22Rv1 (cell line): Measurements from ENCODE around the gene CNRIP1.

Source experiments
- H3K27ac ChIP-seq: fragments of 450-650 bp; 2 replicates; pipeline ENCODE4 v1.5.1; 2017
- ZFX ChIP-seq: fragments of 450-650 bp; IDR thresholded peaks from 2 replicates; pipeline ENCODE4 v1.6.1; 2017; ENCODE audit warnings: antibody characterized with exemption, borderline replicate concordance
- TF ChIP-seq, protein P1 (sequence below): fragments of 450-650 bp; IDR thresholded peaks from 2 replicates; pipeline ENCODE4 v1.5.1; 2017; ENCODE audit warnings: mild to moderate bottlenecking

CNRIP1 gene

DNA sequence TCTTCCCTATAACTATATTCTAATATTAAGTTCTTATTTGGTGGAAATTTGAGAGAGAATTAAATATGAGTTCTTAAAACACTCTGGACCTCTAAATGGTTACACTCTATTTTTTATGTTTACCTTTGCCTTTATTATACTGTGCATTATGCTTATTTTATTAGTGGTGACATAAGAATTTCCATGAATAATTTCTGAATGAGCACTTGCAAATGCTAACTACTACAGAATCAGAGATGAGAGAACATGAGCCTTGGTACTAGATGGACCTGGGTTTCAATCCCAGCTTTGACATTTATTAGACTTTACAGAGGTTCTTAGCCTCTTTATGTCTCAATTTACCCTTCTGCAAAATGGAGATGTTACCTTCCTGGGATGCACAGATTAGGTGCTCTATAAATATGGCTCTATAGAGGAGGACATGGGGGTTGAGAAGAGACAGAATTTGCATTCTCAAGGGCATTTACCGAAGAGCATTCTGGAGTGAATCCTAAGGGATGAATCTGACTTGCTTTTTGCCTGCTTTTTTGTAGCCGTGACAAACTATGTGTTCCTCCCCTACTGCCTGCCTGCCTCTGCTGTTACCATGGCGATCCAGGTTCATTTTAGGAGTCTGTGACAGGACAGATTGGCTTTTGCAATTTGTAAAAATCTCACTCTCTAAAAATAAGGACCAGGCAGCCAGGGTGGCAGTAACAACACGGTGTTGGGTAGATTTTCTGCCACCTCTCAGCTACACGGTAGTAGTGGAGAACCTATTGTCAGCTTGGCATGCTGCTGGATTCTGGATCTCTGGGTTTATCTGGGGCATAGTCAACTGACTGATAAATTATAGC is 20.7 kb upstream of the CNRIP1 start:
- no peak overlapping the region for H3K27ac ChIP-seq
- TF ChIP-seq, protein P1, sequence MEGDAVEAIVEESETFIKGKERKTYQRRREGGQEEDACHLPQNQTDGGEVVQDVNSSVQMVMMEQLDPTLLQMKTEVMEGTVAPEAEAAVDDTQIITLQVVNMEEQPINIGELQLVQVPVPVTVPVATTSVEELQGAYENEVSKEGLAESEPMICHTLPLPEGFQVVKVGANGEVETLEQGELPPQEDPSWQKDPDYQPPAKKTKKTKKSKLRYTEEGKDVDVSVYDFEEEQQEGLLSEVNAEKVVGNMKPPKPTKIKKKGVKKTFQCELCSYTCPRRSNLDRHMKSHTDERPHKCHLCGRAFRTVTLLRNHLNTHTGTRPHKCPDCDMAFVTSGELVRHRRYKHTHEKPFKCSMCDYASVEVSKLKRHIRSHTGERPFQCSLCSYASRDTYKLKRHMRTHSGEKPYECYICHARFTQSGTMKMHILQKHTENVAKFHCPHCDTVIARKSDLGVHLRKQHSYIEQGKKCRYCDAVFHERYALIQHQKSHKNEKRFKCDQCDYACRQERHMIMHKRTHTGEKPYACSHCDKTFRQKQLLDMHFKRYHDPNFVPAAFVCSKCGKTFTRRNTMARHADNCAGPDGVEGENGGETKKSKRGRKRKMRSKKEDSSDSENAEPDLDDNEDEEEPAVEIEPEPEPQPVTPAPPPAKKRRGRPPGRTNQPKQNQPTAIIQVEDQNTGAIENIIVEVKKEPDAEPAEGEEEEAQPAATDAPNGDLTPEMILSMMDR = no peak
- no peak for TF ChIP-seq ZFX

DNA sequence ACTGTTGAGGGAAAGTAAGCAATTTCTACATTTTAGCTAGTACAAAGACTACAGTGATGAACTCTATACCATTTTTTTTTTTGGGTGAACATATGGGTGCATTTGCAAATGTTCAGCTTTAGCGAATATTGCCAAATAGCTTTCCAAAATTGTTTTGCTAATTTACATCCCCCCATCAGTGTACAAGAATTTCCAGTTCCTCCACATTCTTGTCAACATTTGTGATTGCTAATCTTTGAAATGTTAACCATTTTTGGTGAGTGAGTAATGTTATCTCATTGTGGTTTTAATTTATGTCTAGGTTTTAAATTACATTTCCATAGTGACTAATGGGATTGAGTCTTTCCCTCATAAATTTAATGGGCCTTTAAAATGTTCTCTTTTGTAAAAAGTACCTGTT is 16.4 kb upstream of the CNRIP1 start:
- TF ChIP-seq, protein P1 = no peak
- no peak for TF ChIP-seq ZFX
- no peak overlapping the region for H3K27ac ChIP-seq

DNA sequence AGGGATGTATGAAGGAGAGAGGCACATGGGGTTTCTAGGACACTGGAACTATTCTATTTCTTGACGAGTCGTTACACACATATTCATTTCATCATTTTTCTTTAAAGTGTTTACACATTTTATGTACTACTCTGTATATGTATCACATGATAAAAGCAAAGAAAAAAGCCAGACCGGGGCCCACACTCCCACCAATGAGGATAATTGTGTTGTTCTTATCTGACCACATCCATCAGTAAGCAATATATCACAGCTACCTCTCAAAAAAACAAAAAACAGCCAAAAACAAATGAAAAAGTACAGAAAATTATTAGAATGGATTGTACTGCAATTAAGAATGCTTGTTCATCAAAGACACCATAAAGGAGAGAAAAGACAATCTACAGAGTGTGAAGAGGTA is 14.2 kb upstream of the CNRIP1 start:
- TF ChIP-seq, protein P1 = no peak
- no peak for TF ChIP-seq ZFX
- no peak overlapping the region for H3K27ac ChIP-seq

DNA sequence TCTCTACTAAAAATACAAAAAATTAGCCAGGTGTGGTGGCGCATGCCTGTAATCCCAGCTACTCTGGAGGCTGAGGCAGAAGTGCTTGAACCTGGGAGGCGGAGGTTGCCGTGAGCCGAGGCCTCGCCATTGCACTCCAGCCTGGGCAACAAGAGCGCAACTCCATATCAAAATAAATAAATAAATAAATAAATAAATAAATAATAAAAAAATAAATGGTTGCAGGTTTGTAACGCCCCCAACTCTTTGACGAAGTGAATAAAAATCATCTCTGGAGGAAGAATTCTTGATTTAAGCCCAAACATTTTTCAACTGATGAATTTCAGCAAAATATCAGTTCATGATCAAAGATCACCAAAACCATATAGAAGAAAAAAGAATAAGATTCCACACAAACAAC is 13.3 kb upstream of the CNRIP1 start:
- TF ChIP-seq, protein P1 = no peak
- no peak for TF ChIP-seq ZFX
- no peak overlapping the region for H3K27ac ChIP-seq

DNA sequence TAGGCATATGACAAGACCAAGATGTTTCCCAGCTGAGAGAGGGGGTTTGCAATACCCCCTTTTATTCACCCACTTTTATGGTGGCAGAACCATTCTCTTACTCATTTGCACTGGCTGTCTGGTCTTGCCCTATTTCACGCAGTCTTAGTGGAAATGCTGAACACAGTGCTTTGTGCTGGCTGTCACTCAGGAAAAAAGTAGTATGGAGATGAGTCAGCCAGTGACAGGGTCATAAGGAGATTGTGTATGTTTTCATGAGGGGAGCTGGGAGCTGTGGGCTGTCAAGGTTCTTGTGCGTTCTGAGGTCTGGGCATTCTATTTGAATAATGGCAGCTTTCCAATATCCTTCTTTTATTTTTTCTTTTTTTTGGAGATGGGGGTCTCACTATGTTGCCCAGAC is 10.9 kb upstream of the CNRIP1 start:
- TF ChIP-seq, protein P1 = no peak
- TF ChIP-seq ZFX = no peak
- no peak overlapping the region for H3K27ac ChIP-seq

DNA sequence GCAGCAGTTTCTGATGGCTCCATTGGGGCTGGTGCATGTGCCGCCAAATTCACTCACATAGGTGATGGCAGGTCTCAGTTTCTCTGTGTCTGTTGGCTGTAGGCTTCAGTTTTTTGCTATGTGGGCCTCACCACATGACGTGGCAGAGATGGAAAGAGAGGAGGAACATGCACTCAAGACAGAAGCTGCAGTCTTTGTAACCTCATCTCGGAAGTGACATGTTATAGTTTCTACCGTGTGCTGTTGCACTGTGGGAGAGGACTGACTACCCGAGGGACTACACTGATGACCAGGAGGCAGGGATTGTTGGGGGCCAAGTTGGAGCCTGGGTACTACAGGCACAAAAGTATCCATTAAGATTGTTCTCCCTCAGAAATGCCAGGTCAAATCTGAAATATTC is 9.2 kb upstream of the CNRIP1 start:
- H3K27ac ChIP-seq = no peak overlapping the region
- no peak for TF ChIP-seq ZFX
- TF ChIP-seq, protein P1 = no peak

DNA sequence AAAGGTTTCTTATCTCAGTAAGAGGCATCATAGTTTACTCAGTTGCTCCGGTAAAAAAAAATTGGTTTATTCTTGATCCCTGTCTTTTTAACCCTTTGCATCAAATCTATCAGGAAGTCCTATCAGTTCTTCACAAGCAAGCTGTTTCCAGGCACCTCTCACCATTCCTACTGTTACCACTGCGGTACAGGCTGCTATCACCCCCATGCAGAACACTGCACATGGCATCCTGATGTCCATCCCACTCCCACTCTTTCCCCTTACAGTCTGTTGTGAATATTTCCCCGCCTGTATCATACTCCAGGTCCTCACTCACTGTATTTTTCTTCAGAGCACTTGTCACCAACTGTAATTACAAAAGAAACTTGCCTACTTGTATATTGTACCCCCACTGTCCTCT is 5.3 kb upstream of the CNRIP1 start:
- H3K27ac ChIP-seq = no peak overlapping the region
- TF ChIP-seq, protein P1 = no peak
- TF ChIP-seq ZFX = no peak
